Non-pigmented ciliary epithelial cell (primary cell): ENCODE results near the gene PFKP.

Experiments used
- DNase-seq: peaks from one replicate; pipeline ENCODE4 v3.0.0-alpha.2; 2010; ENCODE audit warnings: low read depth

The PFKP gene

DNA sequence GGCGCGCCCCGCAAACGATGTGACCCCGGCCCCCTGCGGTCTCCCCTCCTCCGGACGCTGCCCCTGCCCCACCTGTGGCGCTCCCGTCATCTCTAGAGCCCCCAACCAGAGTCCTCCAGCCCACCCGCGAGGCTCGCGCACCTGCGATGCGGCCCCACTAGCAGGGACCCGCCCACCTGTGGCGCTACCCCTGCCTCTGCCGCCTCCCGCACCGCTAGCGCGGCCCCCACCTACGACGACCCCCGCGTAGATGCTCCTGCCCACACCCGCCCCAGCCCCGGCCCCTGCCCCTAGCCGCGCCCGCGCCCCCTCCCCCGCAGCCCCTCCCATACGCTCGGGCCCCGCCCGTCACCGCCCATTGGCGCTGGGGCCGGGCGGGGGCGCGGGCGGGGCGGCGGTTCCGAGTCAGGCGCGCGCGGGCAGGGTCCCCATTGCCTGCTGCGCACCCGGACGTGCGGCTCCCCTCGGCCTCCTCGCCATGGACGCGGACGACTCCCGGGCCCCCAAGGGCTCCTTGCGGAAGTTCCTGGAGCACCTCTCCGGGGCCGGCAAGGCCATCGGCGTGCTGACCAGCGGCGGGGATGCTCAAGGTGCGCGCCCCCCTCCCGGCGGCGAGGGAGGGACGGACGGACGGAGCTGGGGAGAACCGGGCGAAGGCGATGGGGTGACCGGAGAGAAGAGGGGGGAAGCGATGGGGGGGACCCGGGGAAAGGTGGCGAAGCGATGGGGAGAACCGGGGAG is at the start of gene PFKP:
TSS of gene PFKP (plus strand) at position 431 of the 741 bp plus-strand sequence. CDS start at position 479, 48 bp downstream.
- no peak for DNase-seq

DNA sequence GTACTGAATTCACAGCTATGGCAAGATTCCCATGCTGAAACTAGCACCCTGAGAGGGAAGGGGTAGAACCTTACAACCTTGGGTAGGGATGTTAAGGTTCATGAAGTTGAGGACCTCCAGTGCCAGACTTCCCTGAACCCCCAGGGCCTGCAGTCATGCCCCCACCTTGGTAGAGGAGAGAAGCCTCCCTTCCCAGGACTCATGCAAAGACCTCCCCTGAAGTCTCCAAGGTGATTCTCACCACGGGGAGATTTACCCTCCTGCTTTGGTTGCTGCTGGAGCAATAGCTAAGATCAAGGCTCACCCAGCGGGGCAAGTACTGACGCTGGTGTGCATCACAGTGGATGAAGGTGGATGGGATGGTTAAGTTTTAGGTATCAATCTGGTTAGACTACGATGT is 49.1 kb upstream of the PFKP start:
- no peak for DNase-seq

DNA sequence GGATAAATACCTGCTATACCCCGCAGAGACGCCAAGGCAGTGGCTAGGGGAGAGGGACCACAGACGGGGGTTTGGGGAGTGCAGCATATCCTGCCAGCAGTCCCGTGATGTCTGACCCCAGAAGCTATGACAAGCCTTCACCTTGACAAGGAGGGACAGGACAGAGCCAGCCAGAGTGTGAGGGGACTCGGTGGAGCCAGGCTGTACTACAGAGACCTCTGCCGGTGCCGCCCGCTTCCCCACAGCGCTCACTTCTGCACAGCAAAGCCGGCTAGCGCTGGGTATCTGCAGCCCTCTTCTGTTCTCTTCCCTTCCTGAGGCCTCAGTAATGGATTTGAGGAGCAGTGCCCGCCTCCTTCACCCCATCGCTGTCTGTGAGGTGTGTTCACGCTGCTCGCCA is 47.0 kb upstream of the PFKP start:
- DNase-seq, result no peak

DNA sequence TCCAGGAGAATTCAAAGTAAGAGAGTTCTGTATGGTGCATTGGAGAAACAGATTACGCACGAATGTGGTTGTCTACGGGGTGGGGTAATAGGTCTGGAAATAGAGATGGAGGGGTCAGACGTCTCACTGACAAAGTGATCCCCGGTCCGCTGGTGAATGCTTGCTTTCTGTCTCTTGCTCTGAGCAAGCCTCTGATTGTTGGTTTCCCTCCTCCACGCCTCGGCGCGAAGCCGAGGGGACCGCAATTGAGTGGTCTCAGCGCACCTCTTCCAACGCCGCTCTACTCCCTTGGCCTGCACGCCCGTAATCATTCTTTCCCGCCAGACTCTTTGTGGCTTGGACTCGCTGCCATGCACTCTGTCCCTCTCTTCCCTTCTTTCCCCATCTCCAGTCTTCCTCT is 46.5 kb upstream of the PFKP start:
- DNase-seq, result no peak

DNA sequence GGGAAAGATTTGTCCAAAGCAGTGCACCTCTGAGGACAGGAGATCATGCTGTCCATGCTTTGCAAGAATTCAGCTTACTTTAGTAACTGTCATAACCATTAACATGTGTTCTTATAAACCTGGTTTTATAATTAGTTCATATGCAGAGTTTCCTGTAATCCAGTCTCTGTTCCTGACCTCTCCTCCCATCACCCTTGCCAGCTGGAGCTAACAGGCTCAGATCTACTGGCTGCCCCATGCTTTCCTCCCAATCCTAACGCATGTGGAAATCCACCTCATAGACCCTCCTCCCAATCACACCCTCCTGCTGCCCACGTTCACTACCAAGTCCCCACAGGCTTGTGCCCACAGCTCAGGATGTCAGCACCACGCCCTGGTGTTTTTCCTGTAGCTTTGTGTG is 45.3 kb upstream of the PFKP start:
- DNase-seq, result no peak

DNA sequence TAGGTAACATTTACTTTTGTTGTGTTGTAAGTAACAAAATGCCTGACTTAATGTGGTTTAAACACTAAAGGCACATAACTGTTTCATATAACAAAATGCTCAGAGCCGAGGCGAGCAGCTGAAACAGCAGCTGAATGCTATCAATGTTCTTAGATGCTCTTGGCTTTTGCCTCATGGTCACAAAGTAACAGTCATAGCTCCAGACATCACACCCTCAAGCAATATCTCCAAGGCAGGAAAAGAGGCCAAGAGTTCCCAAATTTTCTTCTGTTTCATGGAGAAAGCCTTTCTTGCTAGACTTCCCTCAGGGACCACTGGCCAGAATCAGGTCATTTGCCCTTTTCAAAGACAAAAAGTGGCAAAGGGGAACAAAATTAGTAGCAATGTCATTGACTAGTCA is 43.5 kb upstream of the PFKP start:
- no peak for DNase-seq

DNA sequence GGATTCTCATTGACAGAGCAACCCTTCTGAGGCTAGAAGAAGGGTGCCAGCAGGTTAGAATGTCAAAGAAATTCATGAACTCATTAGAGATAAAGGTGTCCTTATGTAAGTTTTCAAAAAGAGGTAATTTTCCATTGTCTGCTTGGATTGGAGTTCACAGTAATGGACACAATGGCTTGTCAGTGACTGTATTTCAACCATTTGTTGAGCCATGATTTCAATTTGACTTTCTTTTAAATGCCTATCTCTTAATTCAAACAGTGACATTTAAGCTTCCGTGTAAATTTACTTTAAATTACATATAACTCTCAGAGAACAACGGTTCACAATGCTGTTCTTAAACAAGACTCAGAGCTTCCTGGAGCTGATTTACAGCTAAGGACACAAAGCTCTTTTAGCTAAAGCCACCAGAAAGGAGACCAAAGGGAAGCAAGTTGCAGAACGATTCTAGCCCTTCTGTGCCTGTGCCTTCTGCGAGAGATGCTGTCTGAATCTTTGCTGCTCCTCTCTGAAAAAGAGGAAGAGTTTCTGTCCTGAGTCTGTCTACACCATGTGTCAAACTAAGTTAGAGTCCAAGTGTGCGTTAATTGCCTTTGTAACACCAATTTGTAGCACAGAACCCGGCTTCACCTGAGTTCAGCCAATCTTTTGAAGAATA is 42.2 kb upstream of the PFKP start:
- DNase-seq, result no peak

DNA sequence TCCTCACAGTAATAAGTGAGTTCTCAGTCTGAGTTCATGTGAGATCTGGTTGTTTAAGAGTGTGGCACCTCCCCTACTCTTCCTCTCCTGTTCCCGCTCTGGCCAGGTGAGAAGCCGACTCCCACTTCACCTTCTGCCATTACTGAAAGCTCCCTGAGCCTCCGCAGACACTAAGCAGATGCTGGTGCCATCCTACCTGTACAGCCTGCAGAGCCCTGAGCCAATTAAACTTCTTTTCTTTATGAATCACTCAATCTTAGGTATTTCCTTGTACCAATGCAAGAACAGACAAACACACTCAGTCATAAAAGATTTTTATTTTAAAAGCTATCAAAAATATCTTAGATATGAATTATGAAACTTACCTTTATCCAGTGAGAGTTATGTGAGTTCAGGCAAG is 39.5 kb upstream of the PFKP start:
- no peak for DNase-seq

DNA sequence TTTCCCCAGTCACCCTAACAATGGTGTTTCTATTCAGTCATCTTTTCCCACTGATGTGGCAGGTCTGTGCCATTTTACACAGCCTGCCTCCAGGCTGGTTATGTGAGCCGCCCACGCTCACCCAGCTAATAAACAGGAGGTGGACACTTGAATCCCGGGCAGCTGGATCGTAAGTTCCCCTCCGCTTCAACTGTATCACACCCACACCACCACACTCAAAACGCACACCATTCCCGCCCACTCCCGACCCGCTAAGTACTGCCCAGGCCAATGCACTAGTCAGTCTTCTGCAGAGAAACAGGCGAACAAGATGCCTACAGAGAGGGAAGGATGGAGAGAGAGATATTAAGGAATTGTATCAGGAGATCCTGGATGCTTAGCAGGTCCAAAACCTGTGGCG is 38.9 kb upstream of the PFKP start:
- DNase-seq, result no peak

DNA sequence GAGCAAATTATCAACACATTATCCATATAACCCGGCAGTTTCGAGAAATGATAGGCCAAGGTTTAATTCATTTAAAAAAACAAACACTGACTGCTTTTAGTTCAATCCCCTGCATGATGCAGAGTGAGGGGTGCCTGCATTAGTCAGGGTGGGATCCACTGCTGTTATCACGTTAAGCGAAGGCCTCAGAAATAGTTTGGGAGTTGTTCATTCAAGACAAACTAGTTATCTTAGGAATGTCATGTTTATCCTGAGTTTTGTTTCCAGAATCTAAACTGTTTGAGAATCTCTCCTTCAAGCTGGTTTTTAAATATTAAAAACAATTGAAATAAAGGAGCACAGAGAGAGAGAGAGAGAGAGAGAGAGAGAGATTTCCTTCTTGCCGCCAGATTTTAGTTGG is 36.6 kb upstream of the PFKP start:
- no peak for DNase-seq

DNA sequence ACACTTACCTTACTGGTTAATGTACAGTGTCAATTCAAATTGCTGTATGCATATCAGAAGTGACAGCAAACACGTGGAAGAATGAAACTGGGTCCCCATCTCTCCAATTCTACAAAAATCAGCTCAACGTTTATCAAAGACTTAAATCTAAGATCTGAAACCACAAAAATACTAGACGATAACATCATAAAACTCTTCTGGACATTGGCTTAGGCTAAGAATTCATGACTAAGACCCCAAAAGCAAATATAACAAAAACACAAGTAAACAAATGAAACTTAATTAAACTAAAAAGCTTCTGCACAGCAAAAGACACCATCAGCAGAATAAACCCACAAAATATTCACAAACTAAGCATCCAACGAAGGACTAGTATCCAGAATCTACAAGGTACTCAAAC is 35.9 kb upstream of the PFKP start:
- no peak for DNase-seq

DNA sequence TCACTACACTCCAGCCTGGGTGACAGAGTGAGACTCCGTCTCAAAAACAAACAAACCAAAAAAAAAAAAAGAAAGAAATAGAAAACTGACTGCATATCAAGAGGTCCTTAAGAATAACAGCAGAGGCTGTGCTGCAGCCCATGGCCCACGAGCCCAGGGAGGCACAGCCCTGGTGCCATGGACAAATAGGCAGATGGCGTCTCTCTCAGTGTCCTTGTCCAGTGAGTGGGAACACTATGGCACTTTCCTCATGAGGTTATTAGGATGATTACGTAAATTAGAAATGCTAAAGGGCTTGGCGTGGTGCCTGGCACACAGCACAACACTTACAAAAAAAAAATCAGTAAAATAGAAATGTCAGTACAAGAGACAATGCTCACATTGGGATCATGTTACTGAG is 33.4 kb upstream of the PFKP start:
- no peak for DNase-seq

DNA sequence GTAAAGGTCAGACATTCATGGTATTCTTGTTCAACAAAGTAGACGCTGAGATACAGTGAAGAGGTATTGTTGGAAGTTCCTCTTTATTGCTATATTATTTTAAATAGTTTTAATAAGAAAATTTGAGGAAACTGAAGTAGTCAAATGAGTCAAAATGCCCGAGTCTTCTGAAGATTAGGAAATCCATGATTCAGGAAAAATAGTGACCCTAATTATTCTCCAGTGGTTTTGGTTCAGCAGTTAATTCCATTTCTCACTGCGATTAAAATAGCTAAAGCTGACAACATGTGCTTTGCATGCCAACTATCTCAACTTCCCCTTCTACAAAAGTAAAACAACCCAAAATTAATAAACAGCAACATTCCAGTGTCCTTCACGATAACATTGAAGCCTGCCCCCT is 32.7 kb upstream of the PFKP start:
- DNase-seq, result no peak

DNA sequence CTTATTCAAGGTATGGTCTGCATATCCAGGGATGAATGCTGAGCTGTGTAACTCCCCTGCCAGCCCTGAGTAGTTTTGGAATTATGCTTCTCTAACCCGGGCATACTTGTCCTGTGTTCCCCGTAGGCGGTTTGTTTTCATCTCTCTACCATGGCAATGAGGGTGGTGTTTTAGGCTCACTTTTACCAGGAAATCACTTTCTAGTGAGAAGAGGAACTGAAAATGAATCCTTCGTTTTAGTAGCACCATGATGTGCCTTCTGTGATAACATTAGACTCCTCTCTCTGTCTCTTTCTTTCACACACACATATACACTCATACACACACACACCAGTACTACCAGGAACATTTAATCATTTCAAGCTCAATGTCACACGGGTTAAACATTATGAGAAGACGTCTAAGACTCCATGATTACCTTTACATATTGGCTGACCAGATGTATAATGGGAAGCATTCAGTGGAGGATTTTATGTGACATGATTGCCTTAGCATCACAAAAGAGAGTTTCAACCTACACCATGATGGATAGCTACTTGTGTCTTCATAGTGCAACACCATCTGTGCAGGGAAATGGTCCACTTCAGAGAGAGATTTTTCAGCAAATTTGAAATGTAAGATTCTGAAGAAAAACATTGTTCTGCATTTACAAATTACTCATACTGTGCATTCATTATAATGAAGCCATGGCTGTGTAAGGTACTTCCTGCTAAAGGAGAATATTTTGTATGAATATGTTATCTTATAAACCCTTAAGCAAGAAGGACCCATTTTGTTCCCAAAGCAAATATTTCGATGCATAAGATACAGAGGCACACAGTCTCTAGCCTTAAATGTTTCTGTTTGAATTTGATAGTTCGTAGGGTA is 31.0 kb upstream of the PFKP start:
- DNase-seq, result no peak

DNA sequence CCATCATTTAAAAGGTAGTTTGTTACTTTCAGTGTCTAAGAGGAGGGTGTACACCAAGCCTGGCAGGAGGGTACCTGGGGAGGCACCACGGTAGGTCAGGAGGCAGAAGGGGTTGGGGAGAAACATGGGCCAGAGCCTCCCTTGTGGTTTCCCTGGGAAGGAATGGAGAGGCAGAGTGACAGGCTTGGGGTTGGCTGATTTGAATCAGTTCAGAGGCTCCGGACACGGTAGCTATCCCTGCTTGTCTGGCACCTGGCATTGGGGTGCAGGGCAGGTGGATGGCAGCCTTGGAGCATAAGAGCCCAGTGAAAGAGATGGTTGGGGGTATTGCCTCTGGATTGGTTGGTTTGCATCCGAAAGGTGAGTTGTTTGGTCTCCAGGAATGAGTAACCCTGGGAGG is 30.2 kb upstream of the PFKP start:
- DNase-seq, result no peak

DNA sequence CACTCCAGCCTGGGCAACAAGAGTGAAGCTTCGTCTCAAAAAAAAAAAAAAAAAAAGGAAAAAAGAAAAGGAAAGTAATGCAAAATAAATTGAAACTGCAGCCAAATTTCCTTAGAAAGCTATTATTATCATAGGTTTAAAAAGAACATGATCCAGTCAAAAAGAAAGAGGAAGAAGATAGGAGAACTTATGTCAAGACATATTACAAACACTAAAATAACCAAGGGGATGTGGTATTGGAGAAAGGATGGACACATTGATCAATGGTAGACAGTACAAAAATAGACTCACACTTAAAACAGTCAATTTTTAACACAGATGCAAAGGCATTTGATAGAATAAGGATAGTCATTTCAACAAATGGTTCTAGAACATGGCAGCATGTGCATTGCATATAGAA is 27.3 kb upstream of the PFKP start:
- no peak for DNase-seq

DNA sequence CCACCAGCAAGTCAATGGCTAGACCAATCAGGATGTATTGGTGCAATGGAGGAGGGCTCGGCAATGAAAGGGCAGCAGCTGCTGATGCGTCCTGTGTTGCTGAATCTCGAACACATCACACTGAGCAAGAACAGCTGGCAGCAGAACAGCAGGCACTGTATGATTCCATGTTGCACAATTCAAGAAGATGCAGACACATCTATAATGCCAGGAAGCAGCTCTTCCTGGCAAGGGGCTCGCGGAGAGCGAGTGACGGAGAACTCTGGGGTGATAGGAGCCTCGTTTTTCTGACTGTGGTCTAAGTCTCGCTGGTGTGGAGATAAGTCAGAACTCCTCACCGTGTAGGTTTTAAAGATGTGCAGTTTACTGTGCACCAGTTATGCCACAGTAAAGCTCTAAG is 24.8 kb upstream of the PFKP start:
- DNase-seq, result no peak

DNA sequence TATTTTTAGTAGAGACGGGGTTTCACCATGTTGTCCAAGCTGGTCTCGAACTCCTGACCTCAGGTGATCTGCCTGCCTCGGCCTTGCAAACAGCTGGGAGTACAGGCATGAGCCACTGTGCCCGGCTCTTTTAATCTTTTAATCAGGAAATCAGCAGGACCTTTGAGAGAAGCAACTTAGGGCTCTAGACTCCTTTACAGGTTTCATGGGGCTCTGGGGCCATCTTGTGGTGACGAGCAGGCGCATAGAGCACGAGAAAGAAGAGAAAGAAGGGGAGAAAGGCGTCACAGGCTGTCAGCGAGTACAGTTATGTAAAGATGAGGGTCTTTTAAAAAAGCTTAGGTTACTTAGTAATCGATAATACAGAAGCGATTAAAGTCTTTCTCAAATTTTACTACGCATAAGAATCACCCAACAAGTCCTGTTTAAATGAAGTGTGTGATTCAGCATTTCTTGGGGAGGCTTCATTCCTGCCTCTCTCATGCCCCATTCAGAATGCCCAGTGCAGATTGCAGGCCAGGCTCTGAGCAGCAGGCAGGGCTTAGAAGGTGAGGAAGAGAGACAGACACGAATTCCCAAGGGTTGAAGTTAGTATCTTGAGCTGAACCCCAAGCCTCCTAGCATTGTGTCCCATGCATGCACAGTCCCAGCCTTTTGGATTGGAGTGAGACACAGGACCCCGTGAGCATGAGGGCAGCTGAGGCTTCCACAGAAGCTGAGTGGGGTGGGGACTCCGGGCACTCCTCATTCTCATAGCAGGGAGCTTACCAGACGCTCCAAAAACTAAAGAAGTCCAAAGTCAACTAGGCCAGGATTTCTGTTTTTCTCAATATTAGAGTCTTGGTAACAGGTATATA is 23.6 kb upstream of the PFKP start:
- DNase-seq, result peak; percentile 47

DNA sequence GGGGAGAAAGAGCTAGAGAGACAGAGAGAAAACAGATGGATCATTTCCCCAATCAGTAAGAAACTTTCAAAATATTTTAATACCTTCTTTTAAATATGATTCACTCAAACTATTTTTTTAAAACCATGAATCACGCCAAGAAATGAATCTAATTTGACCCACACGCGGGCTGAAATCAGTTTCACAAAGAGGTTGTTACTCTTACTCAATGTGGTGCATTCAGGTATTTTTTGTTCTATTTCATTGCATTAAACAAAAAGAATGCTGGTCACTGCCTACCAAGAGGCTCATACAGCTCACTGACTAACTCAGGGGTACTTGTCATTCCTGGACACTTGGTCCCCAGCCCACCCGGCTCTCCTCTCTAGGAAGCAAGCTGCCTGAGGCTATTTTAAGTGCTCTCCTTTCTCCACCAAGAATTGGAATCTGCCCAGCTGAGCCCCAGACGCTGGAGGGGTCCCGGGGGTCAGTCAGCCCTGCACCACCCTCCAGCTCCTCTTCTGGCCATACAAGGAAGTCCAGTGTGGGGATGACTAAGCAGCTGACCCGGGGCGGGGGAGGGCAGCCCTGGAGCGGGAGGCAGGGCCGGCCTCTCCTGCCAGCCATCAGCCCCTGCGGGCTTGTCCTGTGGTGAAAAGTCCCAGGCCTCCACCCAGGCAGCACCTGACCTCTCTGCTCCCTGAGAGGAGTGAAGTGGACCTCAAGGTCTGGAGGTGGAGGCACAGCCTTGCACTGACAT is 21.7 kb upstream of the PFKP start:
- peak; percentile 59 for DNase-seq

DNA sequence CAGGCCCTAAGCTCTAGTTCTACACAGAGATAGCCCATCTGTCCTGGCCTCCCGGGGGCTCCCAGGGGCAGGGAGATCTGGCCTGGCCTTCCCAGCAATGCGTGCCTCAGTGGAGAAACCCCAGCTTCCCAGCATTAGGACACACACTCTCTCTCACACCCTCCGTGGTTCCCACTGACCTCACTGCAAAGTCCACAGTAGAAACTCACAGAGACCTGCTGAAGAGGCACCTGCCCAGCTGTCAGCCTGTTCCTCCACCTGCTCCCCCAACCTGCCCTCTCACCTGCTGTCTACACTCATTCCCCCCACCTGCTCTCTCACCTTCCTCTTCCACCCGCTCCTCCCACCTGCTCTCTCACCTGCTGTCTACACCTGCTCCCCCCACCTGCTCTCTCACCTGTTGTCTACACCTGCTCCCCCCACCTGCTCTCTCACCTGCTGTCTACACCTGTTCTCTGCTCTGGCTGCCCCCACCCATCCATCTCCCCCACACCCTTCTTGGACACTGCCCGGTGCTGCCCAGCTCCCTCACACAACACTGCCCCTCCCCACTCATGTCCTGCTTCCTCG is 21.1 kb upstream of the PFKP start:
- no peak for DNase-seq

DNA sequence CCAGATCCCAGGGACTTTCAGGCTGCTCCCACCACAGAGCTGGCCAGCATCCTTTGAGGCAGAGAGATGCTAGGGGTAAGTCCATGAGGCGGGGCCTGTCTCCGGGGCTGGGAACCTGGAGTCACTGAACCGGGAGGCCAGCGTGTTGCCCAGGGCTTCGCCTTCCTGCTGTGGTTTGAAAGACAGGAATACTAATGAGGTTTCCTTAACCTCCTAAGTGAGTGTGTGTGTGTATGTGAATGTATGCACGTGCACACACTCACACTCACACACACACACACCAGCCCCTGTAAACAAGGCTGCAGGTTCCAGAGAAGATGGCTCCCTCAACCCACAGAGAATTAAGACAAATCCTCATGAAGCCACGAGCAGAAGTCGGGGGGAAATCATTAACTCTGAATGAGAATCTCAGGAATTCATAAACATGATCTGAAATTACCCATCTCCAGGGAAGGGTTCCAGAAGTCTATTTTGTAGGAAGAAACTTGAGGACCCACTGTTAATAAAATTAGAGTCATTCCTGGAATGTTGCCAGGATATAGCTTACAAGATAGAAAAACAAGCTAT is 20.3 kb upstream of the PFKP start:
- no peak for DNase-seq
